Hypothalamus (tissue), 51 donors: Measurements from ENCODE around the gene TTR.
A peak's percentile ranks its signal among the peaks of the same experiment; 100 is the strongest.

Source experiments
- DNase-seq, 51 donors: peaks; one replicate each; lab custom pipeline; 2025; lab: John Stamatoyannopoulos, UW

TTR gene

GRCh38 chr18:31591628-31592027 lies at the start of gene TTR:
Gene TTR, plus strand, starts transcription at chr18:31591877. Its CDS starts 26 bp downstream, at chr18:31591903.
- no peak for DNase-seq

GRCh38 chr18:31546476-31546875 lies 45.2 kb upstream of the TTR start:
- no peak for DNase-seq

GRCh38 chr18:31548853-31549252 lies 42.8 kb upstream of the TTR start:
- DNase-seq: no peak

- no peak for DNase-seq
Measured at GRCh38 chr18:31549416-31549815, 42.3 kb upstream of the TTR start.

- no peak for DNase-seq
Measured at GRCh38 chr18:31551883-31552282, 39.8 kb upstream of the TTR start.

- DNase-seq: no peak
Measured at GRCh38 chr18:31553800-31554199, 37.9 kb upstream of the TTR start.

- DNase-seq: no peak
Measured at GRCh38 chr18:31554776-31555175, 36.9 kb upstream of the TTR start.

GRCh38 chr18:31555971-31556747 lies 35.5 kb upstream of the TTR start:
- DNase-seq: peak in 20 of 51 donors; percentile 1 to 65 (median 6)

- DNase-seq: no peak
Measured at GRCh38 chr18:31557446-31557845, 34.2 kb upstream of the TTR start.

GRCh38 chr18:31558567-31558966 lies 33.1 kb upstream of the TTR start:
- DNase-seq: no peak

GRCh38 chr18:31562726-31563125 lies 29.0 kb upstream of the TTR start:
- DNase-seq: no peak

- no peak for DNase-seq
Measured at GRCh38 chr18:31563778-31564177, 27.9 kb upstream of the TTR start.

- DNase-seq: no peak
Measured at GRCh38 chr18:31565345-31565744, 26.3 kb upstream of the TTR start.

GRCh38 chr18:31565782-31566512 lies 25.7 kb upstream of the TTR start:
- no peak for DNase-seq

- DNase-seq: no peak
Measured at GRCh38 chr18:31566576-31567306, 24.9 kb upstream of the TTR start.

- no peak for DNase-seq
Measured at GRCh38 chr18:31572368-31572767, 19.3 kb upstream of the TTR start.

GRCh38 chr18:31573051-31573450 lies 18.6 kb upstream of the TTR start:
- no peak for DNase-seq

GRCh38 chr18:31574359-31574758 lies 17.3 kb upstream of the TTR start:
- no peak for DNase-seq

GRCh38 chr18:31575515-31576257 lies 16.0 kb upstream of the TTR start:
- DNase-seq: no peak

- no peak for DNase-seq
Measured at GRCh38 chr18:31576670-31577069, 15.0 kb upstream of the TTR start.

- no peak for DNase-seq
Measured at GRCh38 chr18:31577195-31577594, 14.5 kb upstream of the TTR start.
